ENCODE results near the gene TPP1. TPM values are rescaled to one million over a fixed set of nuclear protein-coding genes. Genes with fewer than 3 reads are reported as not detected.

Gene TPP1
- total RNA-seq, 4 donors from 2014 or later, result 45.6 to 81.3 (median 58.0) TPM

Other genes with a start within 250 kb of the TPP1 start
- gene SMPD1, start 228.9 kb downstream of the TPP1 start, total RNA-seq, result 10 to 100 TPM; 23.1 to 39.8 (median 30.3) TPM
- gene APBB1, start 200.3 kb downstream of the TPP1 start, total RNA-seq, result 10 to 100 TPM; 56.1 to 67.6 (median 62.8) TPM
- gene HPX, start 178.4 kb downstream of the TPP1 start, total RNA-seq, result 1 to 10 TPM; 1.0 to 7.5 (median 4.8) TPM
- gene TRIM3, start 145.5 kb downstream of the TPP1 start, total RNA-seq, result 10 to 100 TPM; 25.6 to 47.7 (median 31.8) TPM
- gene ARFIP2, start 138.1 kb downstream of the TPP1 start, total RNA-seq, result 10 to 100 TPM; 40.0 to 63.9 (median 49.7) TPM
- gene TIMM10B, start 137.9 kb downstream of the TPP1 start, total RNA-seq, result 10 to 100 TPM; 37.1 to 66.6 (median 51.7) TPM
- gene DNHD1, start 122.1 kb downstream of the TPP1 start, total RNA-seq, result 10 to 100 TPM; 17.2 to 27.3 (median 21.0) TPM
- 10 to 100 TPM; 13.9 to 34.1 (median 18.2) TPM for gene RRP8, start 15.8 kb downstream of the TPP1 start, total RNA-seq
- 100 to 1,000 TPM; 139 to 148 (median 140) TPM for gene ILK, start 15.6 kb downstream of the TPP1 start, total RNA-seq
- gene TAF10, start 7.2 kb downstream of the TPP1 start, total RNA-seq, result 100 to 1,000 TPM; 148 to 235 (median 155) TPM
- 10 to 100 TPM; 12.6 to 27.8 (median 20.1) TPM for gene DCHS1, start 36.4 kb upstream of the TPP1 start, total RNA-seq
- 10 to 100 TPM; 17.3 to 24.6 (median 21.6) TPM for gene MRPL17, start 63.9 kb upstream of the TPP1 start, total RNA-seq
- under 1 TPM in 2 of 4 donors, not detected in 2; 0.22 to 0.90 TPM for gene OR2AG2, start 152.6 kb upstream of the TPP1 start, total RNA-seq
- not detected for gene OR2AG1, start 163.6 kb upstream of the TPP1 start, total RNA-seq
- under 1 TPM in 1 of 4 donors, not detected in 3; 0.60 TPM for gene OR6A2, start 180.3 kb upstream of the TPP1 start, total RNA-seq
- not detected for gene OR10A5, start 226.3 kb upstream of the TPP1 start, total RNA-seq
- not detected for gene OR10A2, start 243.6 kb upstream of the TPP1 start, total RNA-seq